Spleen (tissue), 11 donors: Measurements from ENCODE around the gene MFF. TPM values are rescaled to one million over a fixed set of nuclear protein-coding genes. Genes with fewer than 3 reads are reported as not detected.

Experiments
- DNase-seq: peaks from one replicate; pipeline ENCODE4 v3.0.0-alpha.2; 2020
- H3K27ac ChIP-seq, 8 donors: fragments of 200-600 bp; sonication (generic) in 7 of 8; 1 replicate in 4 of 8; 2 replicates in 4 of 8; pipeline versions ENCODE4 v1.5.0 to v1.8.0; 2016 to 2021; ENCODE audit warnings: inconsistent platforms in 4 of 8, mild to moderate bottlenecking in 4 of 8, moderate library complexity in 1 of 8
- H3K27me3 ChIP-seq, 7 donors: fragments of 200-600 bp; sonication (generic) in 6 of 7; replicated peaks in 1 of 7; 1 replicate in 4 of 7; 2 replicates in 3 of 7; pipeline versions ENCODE4 v1.5.0 to v1.8.0; 2016 to 2021; ENCODE audit warnings: inconsistent platforms in 3 of 7, mild to moderate bottlenecking in 1 of 7
- H3K36me3 ChIP-seq, 6 donors: fragments of 200-600 bp; sonication (generic) in 5 of 6; 1 replicate in 4 of 6; 2 replicates in 2 of 6; pipeline versions ENCODE4 v1.5.0 to v1.8.0; 2016 to 2021; ENCODE audit warnings: inconsistent platforms in 2 of 6
- H3K4me1 ChIP-seq, 6 donors: fragments of 200-600 bp; sonication (generic) in 5 of 6; 1 replicate in 3 of 6; 2 replicates in 3 of 6; pipeline versions ENCODE4 v1.5.0 to v1.8.0; 2016 to 2021; ENCODE audit warnings: inconsistent platforms in 3 of 6
- H3K4me3 ChIP-seq, 8 donors: fragments of 200-600 bp; sonication (generic) in 7 of 8; 1 replicate in 4 of 8; 2 replicates in 4 of 8; pipeline versions ENCODE4 v1.5.0 to v1.8.0; 2016 to 2021; ENCODE audit warnings: inconsistent platforms in 4 of 8, mild to moderate bottlenecking in 4 of 8, moderate library complexity in 2 of 8
- H3K9me3 ChIP-seq, 8 donors: fragments of 200-600 bp; sonication (generic) in 7 of 8; 1 replicate in 4 of 8; 2 replicates in 4 of 8; pipeline versions ENCODE4 v1.5.0 to v1.8.0; 2016 to 2021; ENCODE audit warnings: inconsistent platforms in 4 of 8
- POLR2A ChIP-seq, 3 donors: fragments of 450-650 bp; IDR thresholded peaks; one replicate each; pipeline ENCODE4 v1.5.1; 2017; ENCODE audit warnings: antibody characterized with exemption in 3 of 3, mild to moderate bottlenecking in 1 of 3
- POLR2AphosphoS5 ChIP-seq, 3 donors: sonication (generic); formaldehyde crosslinking; IDR thresholded peaks; one replicate each; pipeline ENCODE4 v1.5.1; 2017; ENCODE audit warnings: antibody characterized with exemption in 3 of 3
- WGBS, 5 donors: extraction: QIAGEN DNeasy Blood & Tissue Kit in 3 of 5; methylation state at CpG; one replicate each; pipeline versions ENCODE4 v1.1.5 to v1.1.7; 2013 to 2018; 5-methylcytosine and 5-hydroxymethylcytosine counted together
- intact Hi-C: fragments of 100-400 bp; cut with DNase I; formaldehyde crosslinking; loops from one replicate; pipeline ENCODE4 v1.15.0; 2023; ENCODE audit warnings: low total_unique reads
- polyA plus RNA-seq, 3 donors: library from polyadenylated mRNA; stranded (reverse); fragments of 200-250 nt; gene quantifications; one replicate each; pipeline ENCODE4 v1.2.1, GENCODE V29; 2013
- total RNA-seq, 7 donors: library from RNA; depleted of rRNA in 3 of 7; stranded (reverse); fragments of >200 nt in 3 of 7; fragmentation: NEBNext Ultra II Directional in 4 of 7; extraction: Animal tissue kit (Norgen Biotek cat#: 25700) in 4 of 7; gene quantifications; one replicate each; pipeline versions ENCODE4 v1.1.0 to v1.2.1, GENCODE V29; 2016 to 2021
- TF ChIP-seq, protein P1 (sequence below), 11 experiments: fragments of 200-600 bp in 7 of 11; fragments of 450-650 bp in 4 of 11; sonication (generic) in 4 of 11; IDR thresholded peaks in 8 of 11; conservative IDR thresholded peaks in 3 of 11; 1 replicate in 7 of 11; 2 replicates in 4 of 11; pipeline versions ENCODE4 v1.4.0 to v1.8.0; 2016 to 2021; ENCODE audit warnings: antibody characterized with exemption in 11 of 11, inconsistent platforms in 4 of 11, mild to moderate bottlenecking in 1 of 11
- donor health status: healthy with polysubstance abuse.
- donor health status: DM: no; HTN: no; CAD: no; lungs with moderate emphysema.
- donor health status: DM: no; HTN: no; CAD: no.
- donor health status: Bipolar disorder and iron deficiency.
- donor health status: healthy.
- donor health status: DM: no; HTN: no; CAD: no.
- donor health status: DM: yes; HTN: yes; CAD: no.

The MFF gene
- total and polyA plus RNA-seq, 10 donors = 59.3 to 134 (median 75.5) TPM

DNA sequence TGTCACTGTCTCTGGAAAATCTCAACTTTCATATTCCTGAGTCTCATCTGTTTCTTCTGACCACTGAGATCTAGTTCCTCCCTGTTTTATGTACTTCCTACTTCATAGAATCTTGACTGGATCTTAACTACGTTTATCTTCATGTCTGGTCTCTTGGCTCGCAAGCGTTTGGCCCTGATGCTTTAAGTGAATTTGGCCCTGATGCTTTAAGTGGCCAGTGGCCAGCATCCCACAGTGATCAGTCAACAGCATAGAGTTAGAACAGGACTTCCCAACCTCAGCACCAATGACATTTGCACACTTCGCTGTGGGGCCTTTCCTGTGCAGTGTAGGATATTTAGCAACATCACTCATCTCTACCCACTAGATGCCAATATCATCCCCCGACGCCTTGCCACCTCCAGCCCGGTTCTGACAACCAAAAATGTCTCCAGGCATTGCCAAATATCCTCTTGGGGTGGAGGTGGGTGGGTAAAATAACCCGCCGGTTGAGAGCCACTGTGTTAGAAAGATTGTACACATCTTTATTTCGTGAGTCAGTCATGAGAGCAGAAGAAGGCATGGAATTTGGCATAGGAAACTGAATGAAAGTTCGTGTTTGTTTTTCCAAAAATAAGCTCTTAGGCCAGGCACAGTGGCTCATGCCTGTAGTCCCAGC is 41.8 kb downstream of the MFF start:
- Histone ChIP-seq H3K9me3 (no peaks in the 10 kb centered on the region), H3K4me3 (no peak overlapping the region), H3K36me3 (no peaks in the 10 kb centered on the region), H3K4me1 (peaks cover 0 to 36% (median 0%) of the 10 kb centered on the region in 6 donors), H3K27me3 (no peaks in the 10 kb centered on the region), H3K27ac (peak overlapping the region in 4 of 8 donors; percentile 47 to 66 (median 51))
- WGBS, 5 donors = 49 to 71% (median 65%) methylated on average over 11 of the region's 11 CpGs
- TF ChIP-seq POLR2AphosphoS5 (IDR thresholded peaks at IDR 0.05) (no peak), POLR2A (IDR thresholded peaks at IDR 0.05) (no peak)
- TF ChIP-seq, protein P1, sequence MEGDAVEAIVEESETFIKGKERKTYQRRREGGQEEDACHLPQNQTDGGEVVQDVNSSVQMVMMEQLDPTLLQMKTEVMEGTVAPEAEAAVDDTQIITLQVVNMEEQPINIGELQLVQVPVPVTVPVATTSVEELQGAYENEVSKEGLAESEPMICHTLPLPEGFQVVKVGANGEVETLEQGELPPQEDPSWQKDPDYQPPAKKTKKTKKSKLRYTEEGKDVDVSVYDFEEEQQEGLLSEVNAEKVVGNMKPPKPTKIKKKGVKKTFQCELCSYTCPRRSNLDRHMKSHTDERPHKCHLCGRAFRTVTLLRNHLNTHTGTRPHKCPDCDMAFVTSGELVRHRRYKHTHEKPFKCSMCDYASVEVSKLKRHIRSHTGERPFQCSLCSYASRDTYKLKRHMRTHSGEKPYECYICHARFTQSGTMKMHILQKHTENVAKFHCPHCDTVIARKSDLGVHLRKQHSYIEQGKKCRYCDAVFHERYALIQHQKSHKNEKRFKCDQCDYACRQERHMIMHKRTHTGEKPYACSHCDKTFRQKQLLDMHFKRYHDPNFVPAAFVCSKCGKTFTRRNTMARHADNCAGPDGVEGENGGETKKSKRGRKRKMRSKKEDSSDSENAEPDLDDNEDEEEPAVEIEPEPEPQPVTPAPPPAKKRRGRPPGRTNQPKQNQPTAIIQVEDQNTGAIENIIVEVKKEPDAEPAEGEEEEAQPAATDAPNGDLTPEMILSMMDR (IDR thresholded peaks at IDR 0.05 in 8 of 11, conservative IDR thresholded peaks at IDR 0.05 in 3 of 11) = no peak
- intact Hi-C loops = no loop called here
- DNase-seq = no peak

DNA sequence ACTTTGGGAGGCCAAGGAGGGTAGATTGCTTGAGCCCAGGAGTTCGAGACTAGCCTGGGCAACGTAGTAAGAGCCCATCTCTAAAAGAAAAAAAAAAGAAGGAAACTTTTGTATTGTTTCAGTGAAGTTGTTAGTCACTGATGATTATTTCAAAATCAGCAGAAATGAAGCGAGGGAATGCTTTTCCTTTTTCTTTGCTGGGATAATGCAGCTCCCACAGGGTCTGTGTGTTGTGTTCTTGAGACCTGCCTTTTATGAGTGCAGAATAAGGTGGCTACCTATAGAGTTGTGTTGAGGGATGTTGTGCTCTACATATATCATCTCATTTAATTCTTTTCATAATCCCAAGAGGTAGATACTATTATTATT is 42.4 kb downstream of the MFF start:
- 75 to 92% (median 83%) methylated on average over 3 of the region's 3 CpGs for WGBS, 5 donors
- Histone ChIP-seq H3K36me3 (no peaks in the 10 kb centered on the region), H3K27me3 (no peaks in the 10 kb centered on the region), H3K4me3 (no peak overlapping the region), H3K4me1 (peaks cover 0 to 36% (median 0%) of the 10 kb centered on the region in 6 donors), H3K9me3 (no peaks in the 10 kb centered on the region), H3K27ac (peak overlapping the region in 4 of 8 donors; percentile 47 to 66 (median 51))
- DNase-seq = no peak
- no peak for TF ChIP-seq POLR2AphosphoS5 (IDR thresholded peaks at IDR 0.05)
- intact Hi-C loops = no loop called here

DNA sequence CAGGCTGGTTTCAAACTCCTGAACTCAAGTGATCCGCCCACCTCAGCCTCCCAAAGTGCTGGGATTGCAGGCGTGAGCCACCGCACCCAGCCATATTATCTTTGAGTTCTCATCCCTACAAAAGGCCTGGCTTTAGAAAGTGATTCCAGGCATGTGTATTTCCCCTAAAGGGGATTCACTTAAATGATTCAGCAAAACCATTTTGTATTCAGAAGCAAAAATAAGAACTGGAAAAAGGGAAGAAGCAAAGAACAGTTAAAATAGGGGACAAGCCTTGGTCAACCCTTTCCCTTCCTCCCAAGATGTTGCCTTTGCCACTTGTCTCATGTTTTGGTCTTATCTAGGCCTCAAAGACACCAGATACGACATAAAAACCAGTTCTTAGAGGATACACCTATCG is 43.5 kb downstream of the MFF start:
- Histone ChIP-seq H3K4me1 (peaks cover 0 to 36% (median 0%) of the 10 kb centered on the region in 6 donors), H3K9me3 (no peaks in the 10 kb centered on the region), H3K4me3 (no peak overlapping the region), H3K27ac (peak overlapping the region in 3 of 8 donors; percentile 36 to 55 (median 53)), H3K36me3 (no peaks in the 10 kb centered on the region), H3K27me3 (no peaks in the 10 kb centered on the region)
- intact Hi-C loops = no loop called here
- no peak for TF ChIP-seq POLR2AphosphoS5 (IDR thresholded peaks at IDR 0.05)
- TF ChIP-seq, protein P1 (IDR thresholded peaks at IDR 0.05 in 8 of 11, conservative IDR thresholded peaks at IDR 0.05 in 3 of 11) = no peak
- no peak for TF ChIP-seq POLR2A (IDR thresholded peaks at IDR 0.05)
- WGBS, 5 donors = 72 to 84% (median 79%) methylated on average over 5 of the region's 5 CpGs
- no peak for DNase-seq

DNA sequence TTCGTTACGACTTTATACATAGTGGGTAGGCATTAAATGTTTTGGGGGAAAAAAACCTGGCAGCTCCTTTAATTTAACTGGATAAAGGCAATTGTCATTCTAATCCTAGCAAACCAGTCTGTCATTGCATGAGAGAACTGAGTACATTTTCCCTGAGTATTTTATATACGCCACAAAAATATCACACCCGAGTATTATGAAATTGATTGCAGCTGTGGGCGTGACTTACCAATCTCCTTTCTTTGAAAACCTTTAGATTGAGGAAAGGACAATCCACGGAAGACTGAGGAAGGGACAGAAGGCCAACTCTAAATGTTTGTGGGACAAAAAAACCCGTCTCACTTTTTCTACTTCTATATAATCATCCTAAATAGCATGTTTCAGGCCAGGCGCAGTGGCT is 45.0 kb downstream of the MFF start:
- H3K9me3 ChIP-seq = no peaks in the 10 kb centered on the region
- peaks cover 0 to 28% (median 0%) of the 10 kb centered on the region in 6 donors for H3K4me1 ChIP-seq
- no peaks in the 10 kb centered on the region for H3K36me3 ChIP-seq
- intact Hi-C loops = no loop called here
- DNase-seq = no peak
- WGBS, 5 donors = 74 to 88% (median 84%) methylated on average over 8 of the region's 8 CpGs
- no peaks in the 10 kb centered on the region for H3K27me3 ChIP-seq
- H3K4me3 ChIP-seq = no peak overlapping the region
- TF ChIP-seq POLR2A (IDR thresholded peaks at IDR 0.05) = no peak
- TF ChIP-seq, protein P1 (IDR thresholded peaks at IDR 0.05 in 8 of 11, conservative IDR thresholded peaks at IDR 0.05 in 3 of 11) = no peak
- no peak for TF ChIP-seq POLR2AphosphoS5 (IDR thresholded peaks at IDR 0.05)
- peak overlapping the region in 6 of 8 donors; percentile 43 to 86 (median 75) for H3K27ac ChIP-seq
